ENCODE measurements around the gene ZNF358. TPM values are rescaled to one million over a fixed set of nuclear protein-coding genes. Genes with fewer than 3 reads are reported as not detected.
"Not testable (repeated sequence)": the region's sequence is repeated elsewhere in the genome, so short reads cannot be mapped to it uniquely, and the experiment has no call there.

ZNF358 gene
- polyA plus RNA-seq, 1 donor from 2014 or later = 1.3 TPM

GRCh38 chr19:7533281-7533885, 17.5 kb downstream of the ZNF358 start:
- Mint-ChIP-seq H3K4me1 (peaks cover 13 to 28% (median 13%) of the 10 kb centered on the region in 3 donors), H3K27ac (peak overlapping the region in 1 of 3 donors; percentile 94), H3K9me3 (no peaks in the 10 kb centered on the region), H3K27me3 (no peaks in the 10 kb centered on the region), H3K36me3 (no peaks in the 10 kb centered on the region), H3K4me3 (peak overlapping the region; percentile 94 to 100 (median 96))

GRCh38 chr19:7533925-7534480, 18.1 kb downstream of the ZNF358 start:
- H3K4me1 Mint-ChIP-seq = peaks cover 13 to 28% (median 13%) of the 10 kb centered on the region in 3 donors
- peak overlapping the region; percentile 65 to 94 (median 94) for H3K27ac Mint-ChIP-seq
- no peaks in the 10 kb centered on the region for H3K9me3 Mint-ChIP-seq
- no peaks in the 10 kb centered on the region for H3K36me3 Mint-ChIP-seq
- H3K27me3 Mint-ChIP-seq = no peaks in the 10 kb centered on the region
- H3K4me3 Mint-ChIP-seq = peak overlapping the region; percentile 94 to 100 (median 96)

- Mint-ChIP-seq H3K9me3 (no peaks in the 10 kb centered on the region), H3K27ac (peak overlapping the region; percentile 65 to 94 (median 94)), H3K27me3 (no peaks in the 10 kb centered on the region), H3K4me1 (peaks cover 13 to 28% (median 13%) of the 10 kb centered on the region in 3 donors), H3K36me3 (no peaks in the 10 kb centered on the region), H3K4me3 (peak overlapping the region; percentile 94 to 100 (median 96))
Observed at GRCh38 chr19:7534531-7535046, 18.7 kb downstream of the ZNF358 start.

GRCh38 chr19:7535047-7535997, 19.4 kb downstream of the ZNF358 start, which contains the start of gene PNPLA6:
Gene PNPLA6 (plus strand): TSS chr19:7535717. CDS start chr19:7535789, 72 bp downstream.
- peak within 1 kb of the TSS; percentile 65 to 94 (median 94) for H3K27ac Mint-ChIP-seq
- H3K27me3 Mint-ChIP-seq = no peaks in the 10 kb centered on the region
- peaks cover 13 to 28% (median 13%) of the 10 kb centered on the region in 3 donors for H3K4me1 Mint-ChIP-seq
- H3K9me3 Mint-ChIP-seq = no peaks in the 10 kb centered on the region
- H3K36me3 Mint-ChIP-seq = no peaks in the 10 kb centered on the region
- H3K4me3 Mint-ChIP-seq = peak within 1 kb of the TSS; percentile 94 to 100 (median 96)

GRCh38 chr19:7535998-7536695, 20.2 kb downstream of the ZNF358 start:
- no peaks in the 10 kb centered on the region for H3K9me3 Mint-ChIP-seq
- H3K27ac Mint-ChIP-seq = peak overlapping the region; percentile 65 to 94 (median 94)
- peak overlapping the region; percentile 94 to 100 (median 96) for H3K4me3 Mint-ChIP-seq
- peaks cover 13 to 28% (median 13%) of the 10 kb centered on the region in 3 donors for H3K4me1 Mint-ChIP-seq
- no peaks in the 10 kb centered on the region for H3K36me3 Mint-ChIP-seq
- H3K27me3 Mint-ChIP-seq = no peaks in the 10 kb centered on the region

GRCh38 chr19:7538990-7539389, 23.1 kb downstream of the ZNF358 start:
- H3K9me3 Mint-ChIP-seq, H3K27me3 Mint-ChIP-seq, H3K36me3 Mint-ChIP-seq: not testable (repeated sequence)
- Mint-ChIP-seq H3K27ac (peak overlapping the region in 1 of 3 donors; percentile 35), H3K4me3 (peak overlapping the region in 1 of 4 donors; percentile 72), H3K4me1 (peaks cover 15 to 26% (median 16%) of the 10 kb centered on the region in 3 donors)

GRCh38 chr19:7539827-7540425, 24.0 kb downstream of the ZNF358 start:
- Mint-ChIP-seq H3K27ac (no peak overlapping the region), H3K4me1 (peaks cover 12 to 19% (median 16%) of the 10 kb centered on the region in 3 donors), H3K9me3 (no peaks in the 10 kb centered on the region), H3K27me3 (no peaks in the 10 kb centered on the region), H3K36me3 (peaks cover 4% of the 10 kb centered on the region), H3K4me3 (peak overlapping the region in 2 of 4 donors; percentile 28 to 63)

- no peaks in the 10 kb centered on the region for H3K9me3 Mint-ChIP-seq
- no peaks in the 10 kb centered on the region for H3K27me3 Mint-ChIP-seq
- H3K27ac Mint-ChIP-seq = no peak overlapping the region
- peaks cover 12 to 20% (median 20%) of the 10 kb centered on the region in 3 donors for H3K4me1 Mint-ChIP-seq
- no peak overlapping the region for H3K4me3 Mint-ChIP-seq
- H3K36me3 Mint-ChIP-seq = peaks cover 4% of the 10 kb centered on the region
Observed at GRCh38 chr19:7540761-7541474, 25.0 kb downstream of the ZNF358 start.

GRCh38 chr19:7541475-7541824, 25.5 kb downstream of the ZNF358 start:
- Mint-ChIP-seq H3K9me3 (no peaks in the 10 kb centered on the region), H3K36me3 (peaks cover 7% of the 10 kb centered on the region), H3K4me1 (peaks cover 12 to 19% (median 18%) of the 10 kb centered on the region in 3 donors), H3K4me3 (peak overlapping the region in 1 of 4 donors; percentile 60), H3K27me3 (no peaks in the 10 kb centered on the region), H3K27ac (no peak overlapping the region)

- H3K4me3 Mint-ChIP-seq = peak overlapping the region in 1 of 4 donors; percentile 60
- H3K4me1 Mint-ChIP-seq = peaks cover 10 to 17% (median 15%) of the 10 kb centered on the region in 3 donors
- H3K36me3 Mint-ChIP-seq = peaks cover 7% of the 10 kb centered on the region
- no peaks in the 10 kb centered on the region for H3K27me3 Mint-ChIP-seq
- H3K27ac Mint-ChIP-seq = no peak overlapping the region
- no peaks in the 10 kb centered on the region for H3K9me3 Mint-ChIP-seq
Observed at GRCh38 chr19:7541828-7542443, 26.0 kb downstream of the ZNF358 start.

GRCh38 chr19:7542556-7543348, 26.8 kb downstream of the ZNF358 start:
- Mint-ChIP-seq H3K27ac (peak overlapping the region in 1 of 3 donors; percentile 67), H3K36me3 (peaks cover 9% of the 10 kb centered on the region), H3K9me3 (no peaks in the 10 kb centered on the region), H3K27me3 (no peaks in the 10 kb centered on the region), H3K4me1 (peaks cover 11 to 12% (median 11%) of the 10 kb centered on the region in 3 donors), H3K4me3 (peak overlapping the region in 1 of 4 donors; percentile 23)

GRCh38 chr19:7544626-7545025, 28.7 kb downstream of the ZNF358 start:
- H3K4me1 Mint-ChIP-seq = peaks cover 11 to 12% (median 11%) of the 10 kb centered on the region in 3 donors
- H3K27me3 Mint-ChIP-seq = no peaks in the 10 kb centered on the region
- H3K4me3 Mint-ChIP-seq = no peak overlapping the region
- no peaks in the 10 kb centered on the region for H3K9me3 Mint-ChIP-seq
- H3K27ac Mint-ChIP-seq = peak overlapping the region in 1 of 3 donors; percentile 46
- peaks cover 9% of the 10 kb centered on the region for H3K36me3 Mint-ChIP-seq
